Right renal pelvis (tissue), 4 donors: ENCODE measurements around the gene EPDR1. TPM values are rescaled to one million over a fixed set of nuclear protein-coding genes. Genes with fewer than 3 reads are reported as not detected.
A peak's percentile ranks its signal among the peaks of the same experiment; 100 is the strongest.

ENCODE experiments used
- DNase-seq, 4 donors: peaks; one replicate each; pipeline ENCODE4 v3.0.0-alpha.2; 2013; ENCODE audit warnings: low read depth in 4 of 4, low spot score in 3 of 4, missing footprints in 1 of 4
- polyA plus RNA-seq, 4 donors: library from polyadenylated mRNA; unstranded; fragments of 120-200 nt; gene quantifications; one replicate each; pipeline ENCODE4 v1.2.1, GENCODE V29; 2013; ENCODE audit not compliant: insufficient read length in 4 of 4

Gene EPDR1
- polyA plus RNA-seq: 10 to 100 TPM; 18.1 to 23.4 (median 22.0) TPM

- DNase-seq: peak in 1 of 4 donors; percentile 51
These were observed at the start of gene EPDR1 for GRCh38 chr7:37920305-37920848. TSS of gene EPDR1 (plus strand) at chr7:37920640. CDS start at chr7:37920940, 300 bp downstream.

DNA sequence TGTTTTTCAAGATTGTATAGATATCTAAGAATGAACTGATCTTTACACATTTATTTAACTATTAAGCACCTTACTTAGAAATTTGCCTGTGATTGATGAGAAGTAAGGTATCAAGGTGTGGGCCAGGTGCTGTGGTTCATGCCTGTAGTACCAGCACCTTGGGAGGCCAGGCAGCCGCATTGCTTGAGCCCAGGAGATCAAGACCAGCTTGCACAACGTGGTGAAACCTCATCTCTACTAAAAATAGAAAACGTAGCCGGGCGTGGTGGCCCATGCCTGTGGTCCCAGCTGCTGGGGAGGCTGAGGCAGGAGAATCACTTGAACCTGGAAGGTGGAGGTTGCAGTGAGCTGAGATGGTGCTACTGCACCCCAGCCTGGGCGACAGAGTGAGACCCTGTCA lies 38.4 kb upstream of the EPDR1 start:
- no peak for DNase-seq

DNA sequence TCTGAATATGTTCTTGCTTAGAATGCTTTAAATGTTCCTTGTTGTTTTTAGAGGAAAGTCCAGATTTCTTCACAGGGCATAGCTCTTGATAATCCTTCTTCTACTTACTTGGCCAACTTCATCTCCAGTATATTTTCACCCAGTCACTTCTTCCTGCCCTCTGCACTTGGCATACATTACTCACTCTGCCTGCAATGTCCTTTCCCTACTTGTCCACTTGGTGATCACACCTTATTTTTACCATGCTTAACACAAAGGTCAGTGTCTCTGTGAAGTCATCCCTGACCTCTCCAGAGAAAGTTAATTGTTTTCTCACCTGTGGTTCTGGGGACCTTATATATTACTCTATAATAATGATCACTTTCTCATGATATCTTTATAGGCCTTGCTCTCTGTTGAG lies 27.1 kb upstream of the EPDR1 start:
- no peak for DNase-seq

GRCh38 chr7:37894671-37895070 lies 25.8 kb upstream of the EPDR1 start:
- DNase-seq: no peak

DNA sequence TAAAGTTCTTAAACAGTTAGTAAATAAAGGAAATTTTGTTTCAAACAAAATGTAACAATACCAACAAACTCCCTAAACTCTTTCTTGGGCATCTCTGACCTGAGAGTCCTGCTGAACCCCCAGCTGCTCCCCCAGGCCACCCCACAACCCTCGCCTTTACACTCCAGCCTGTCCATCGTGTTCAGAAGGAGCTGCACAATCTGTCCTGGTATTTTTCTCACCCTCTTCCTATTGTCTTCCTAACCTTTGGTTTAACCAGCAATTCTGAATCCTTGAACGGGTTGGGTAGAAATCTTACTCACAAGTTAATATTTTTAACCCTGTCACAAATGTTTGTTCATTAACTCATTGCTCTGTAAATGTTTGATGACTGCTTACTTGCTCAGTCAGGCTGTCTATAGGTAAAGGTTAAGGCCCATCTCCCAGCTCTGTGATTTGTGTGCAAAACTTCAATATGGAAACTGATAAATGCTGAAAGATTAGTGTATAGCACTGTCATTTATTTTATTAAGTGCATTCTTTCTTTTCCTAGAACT lies 20.7 kb upstream of the EPDR1 start:
- DNase-seq: no peak

- DNase-seq: peak in 1 of 4 donors; percentile 29
These were observed 19.1 kb upstream of the EPDR1 start for GRCh38 chr7:37901236-37901827.

GRCh38 chr7:37901890-37902524 lies 18.4 kb upstream of the EPDR1 start:
- no peak for DNase-seq

- no peak for DNase-seq
These were observed 12.1 kb upstream of the EPDR1 start for GRCh38 chr7:37908221-37908788.

GRCh38 chr7:37912756-37913155 lies 7.7 kb upstream of the EPDR1 start:
- no peak for DNase-seq

DNA sequence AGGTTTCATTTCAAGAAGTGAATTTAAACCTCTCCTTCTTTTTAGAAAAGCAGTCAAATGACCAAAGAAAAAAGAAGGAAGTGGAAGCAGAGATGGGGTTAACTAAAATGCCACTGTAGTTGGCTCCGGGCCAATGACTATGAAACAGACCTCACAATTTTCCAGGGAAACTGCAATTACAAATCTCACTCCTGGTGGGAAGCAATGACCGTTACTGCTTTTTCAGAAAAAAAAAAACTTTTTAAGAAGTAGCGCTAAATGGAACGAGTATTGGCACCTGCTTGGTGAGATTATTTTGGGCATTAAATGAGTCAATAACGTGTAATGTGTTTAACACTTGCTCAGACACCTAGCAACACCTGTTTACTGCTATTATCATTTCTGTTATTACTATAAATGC lies 5.0 kb upstream of the EPDR1 start:
- DNase-seq: no peak

GRCh38 chr7:37916017-37916672 lies 4.3 kb upstream of the EPDR1 start:
- DNase-seq: no peak

- peak in 2 of 4 donors; percentile 26 to 70 for DNase-seq
These were observed 3.5 kb upstream of the EPDR1 start, which contains the start of gene SFRP4 for GRCh38 chr7:37916673-37917660. TSS of gene SFRP4 (minus strand) at chr7:37916817. CDS start at chr7:37916537, 280 bp downstream.

DNA sequence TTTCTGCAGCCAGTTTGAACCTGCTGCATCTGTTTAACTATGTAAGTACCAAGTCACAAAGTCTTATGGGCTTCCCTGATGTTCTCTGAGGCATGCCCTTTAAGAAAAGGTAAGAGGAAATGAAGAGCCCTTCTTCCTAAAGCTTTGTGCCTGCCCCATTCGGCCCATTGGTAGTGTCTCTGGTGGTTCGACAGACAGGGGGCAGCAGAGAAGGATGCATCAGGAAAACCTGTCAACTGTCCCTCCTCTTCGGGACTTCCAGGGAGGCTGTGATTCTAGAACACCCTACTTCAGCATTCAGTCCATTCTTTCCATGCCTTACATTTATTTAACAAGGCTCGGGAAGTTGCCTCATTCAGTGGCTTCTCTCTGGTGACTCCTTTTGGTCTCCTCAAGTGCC lies 1.9 kb upstream of the EPDR1 start:
- DNase-seq: no peak

DNA sequence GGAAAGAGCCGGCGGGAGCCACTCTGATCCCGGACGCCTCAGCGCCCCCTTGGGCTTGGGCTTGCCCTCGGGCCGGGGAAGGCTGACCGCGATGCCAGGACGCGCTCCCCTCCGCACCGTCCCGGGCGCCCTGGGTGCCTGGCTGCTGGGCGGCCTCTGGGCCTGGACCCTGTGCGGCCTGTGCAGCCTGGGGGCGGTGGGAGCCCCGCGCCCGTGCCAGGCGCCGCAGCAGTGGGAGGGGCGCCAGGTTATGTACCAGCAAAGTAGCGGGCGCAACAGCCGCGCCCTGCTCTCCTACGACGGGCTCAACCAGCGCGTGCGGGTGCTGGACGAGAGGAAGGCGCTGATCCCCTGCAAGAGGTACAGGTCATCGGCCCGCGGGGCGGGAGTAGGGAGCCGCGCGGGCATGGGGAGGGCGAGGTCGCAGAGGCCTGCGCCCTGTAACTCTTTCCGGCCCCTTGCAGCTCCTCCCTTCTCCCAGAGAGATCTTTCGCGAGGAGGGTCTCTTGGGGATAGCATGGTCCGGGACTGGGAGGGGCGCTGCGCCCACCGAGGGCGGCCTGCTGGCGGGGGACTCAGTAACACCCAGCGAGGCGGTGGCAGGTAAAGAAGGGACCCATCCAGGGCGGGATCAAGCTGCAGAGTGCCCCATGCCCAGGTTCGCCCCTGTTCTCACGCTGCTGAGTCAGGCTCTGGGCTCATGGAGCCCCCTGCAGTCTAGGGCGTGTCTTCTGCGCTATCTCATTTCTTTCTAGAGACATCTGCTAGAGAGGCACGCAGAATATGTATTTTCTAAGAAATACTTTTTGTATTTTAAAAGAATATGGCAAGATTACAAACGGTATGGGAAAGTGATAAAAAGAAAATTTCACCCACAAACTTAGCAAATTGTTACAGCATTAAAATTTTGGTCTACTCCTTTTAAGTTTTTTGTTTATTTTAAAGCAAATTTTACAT lies 687 bp downstream of the EPDR1 start:
- no peak for DNase-seq

DNA sequence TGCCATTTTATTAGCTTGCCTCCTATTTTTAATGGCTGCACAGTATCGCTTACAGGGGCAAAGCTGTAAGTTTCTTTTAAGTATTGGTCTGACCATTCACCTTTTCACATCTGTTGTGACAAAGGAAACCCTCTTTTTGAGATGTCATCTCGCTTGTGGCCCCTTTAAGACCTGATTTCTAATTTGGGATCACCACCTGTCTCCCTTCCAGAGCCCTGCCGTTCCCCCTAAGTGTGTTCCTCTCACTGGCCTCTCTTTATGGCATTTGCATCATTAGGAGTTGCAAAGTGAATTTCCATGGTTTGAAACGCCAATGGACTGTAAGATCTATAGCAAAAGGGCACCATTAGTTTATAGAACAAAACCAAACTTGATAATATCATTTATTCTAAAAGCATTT lies 1.4 kb downstream of the EPDR1 start:
- no peak for DNase-seq

DNA sequence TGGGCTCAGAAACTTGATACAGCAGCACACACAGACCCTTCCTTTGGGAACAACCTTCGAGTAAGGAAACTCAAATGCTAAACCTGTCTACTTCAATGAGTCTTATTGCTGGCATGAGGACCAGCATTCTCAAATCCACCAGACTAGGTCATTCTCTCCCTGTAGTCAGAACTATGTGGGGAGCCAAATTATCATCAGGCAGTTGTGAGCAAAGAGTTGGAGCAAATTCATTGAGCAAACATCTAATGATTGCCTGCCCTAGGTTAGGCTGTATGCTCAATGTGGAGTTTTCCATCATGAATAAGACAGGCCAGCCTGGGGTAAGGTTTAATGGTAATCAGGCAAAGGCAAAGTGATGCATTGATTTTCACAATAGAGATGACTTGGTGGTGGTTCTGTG lies 3.6 kb downstream of the EPDR1 start:
- no peak for DNase-seq

GRCh38 chr7:37924491-37925041 lies 4.1 kb downstream of the EPDR1 start:
- DNase-seq: no peak

DNA sequence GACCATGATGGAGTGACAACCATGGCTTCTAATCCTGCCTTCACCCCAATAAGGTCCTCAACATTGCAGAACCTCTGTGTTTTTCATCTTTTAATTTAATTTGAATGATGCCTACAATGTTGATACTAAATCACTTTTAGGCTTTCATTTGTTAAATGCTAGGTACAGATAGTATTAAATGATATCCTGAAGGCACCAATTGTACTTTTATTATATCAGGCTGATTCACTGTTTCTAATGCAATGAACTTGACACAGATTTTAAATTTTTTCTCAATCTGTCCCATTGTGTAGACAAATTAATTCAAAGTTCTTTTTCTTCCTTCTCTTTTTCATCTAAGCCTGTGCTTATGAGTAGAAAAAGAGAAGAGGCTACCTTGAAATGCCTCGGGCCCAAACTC lies 5.2 kb downstream of the EPDR1 start:
- DNase-seq: no peak
